Esophagus muscularis mucosa (tissue), 3 donors: Measurements from ENCODE around the gene MUC2.

Experiments
- CTCF ChIP-seq, 3 experiments: fragments of 200-600 bp in 2 of 3; fragments of 450-650 bp in 1 of 3; sonication (generic) in 2 of 3; IDR thresholded peaks; one replicate each; pipeline ENCODE4 v1.5.1; 2017 to 2019; ENCODE audit warnings: antibody characterized with exemption in 3 of 3, mild to moderate bottlenecking in 2 of 3, moderate library complexity in 1 of 3
- POLR2A ChIP-seq: fragments of 450-650 bp; IDR thresholded peaks from one replicate; pipeline ENCODE4 v1.6.1; 2017; ENCODE audit warnings: antibody characterized with exemption, moderate library complexity, mild to moderate bottlenecking, low read depth

- TF ChIP-seq CTCF (IDR thresholded peaks at IDR 0.05) (no peak), POLR2A (no peak)
Measured at GRCh38 chr11:1105183-1105565, 30.5 kb downstream of the MUC2 start.
